Measurements from ENCODE around the gene CEP57L1.

DNA sequence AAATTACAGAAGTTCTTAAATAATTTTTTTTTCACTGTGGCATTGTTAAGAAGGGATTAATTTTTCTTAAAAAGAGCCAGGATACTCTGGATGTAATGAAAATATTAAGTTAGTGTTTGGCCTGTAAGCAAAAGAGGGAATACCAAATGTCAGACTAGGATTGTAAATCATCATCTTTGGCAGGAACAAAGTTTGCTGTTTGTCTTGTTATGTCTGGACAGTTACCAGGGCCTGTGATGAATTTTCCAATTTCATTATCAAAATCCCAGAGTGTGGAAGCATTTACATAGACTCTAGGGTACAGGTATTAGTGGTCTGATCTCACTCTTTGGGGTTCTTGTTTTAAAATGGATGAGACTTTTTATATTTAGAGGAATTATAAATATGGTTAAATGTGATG lies 26.1 kb downstream of the CEP57L1 start:
- TF ChIP-seq, protein P1, sequence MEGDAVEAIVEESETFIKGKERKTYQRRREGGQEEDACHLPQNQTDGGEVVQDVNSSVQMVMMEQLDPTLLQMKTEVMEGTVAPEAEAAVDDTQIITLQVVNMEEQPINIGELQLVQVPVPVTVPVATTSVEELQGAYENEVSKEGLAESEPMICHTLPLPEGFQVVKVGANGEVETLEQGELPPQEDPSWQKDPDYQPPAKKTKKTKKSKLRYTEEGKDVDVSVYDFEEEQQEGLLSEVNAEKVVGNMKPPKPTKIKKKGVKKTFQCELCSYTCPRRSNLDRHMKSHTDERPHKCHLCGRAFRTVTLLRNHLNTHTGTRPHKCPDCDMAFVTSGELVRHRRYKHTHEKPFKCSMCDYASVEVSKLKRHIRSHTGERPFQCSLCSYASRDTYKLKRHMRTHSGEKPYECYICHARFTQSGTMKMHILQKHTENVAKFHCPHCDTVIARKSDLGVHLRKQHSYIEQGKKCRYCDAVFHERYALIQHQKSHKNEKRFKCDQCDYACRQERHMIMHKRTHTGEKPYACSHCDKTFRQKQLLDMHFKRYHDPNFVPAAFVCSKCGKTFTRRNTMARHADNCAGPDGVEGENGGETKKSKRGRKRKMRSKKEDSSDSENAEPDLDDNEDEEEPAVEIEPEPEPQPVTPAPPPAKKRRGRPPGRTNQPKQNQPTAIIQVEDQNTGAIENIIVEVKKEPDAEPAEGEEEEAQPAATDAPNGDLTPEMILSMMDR (IDR thresholded peaks at IDR 0.05; ENCODE audit: insufficient read depth, low read depth, low read length) = no peak
- no peak for TF ChIP-seq EZH2 (IDR thresholded peaks at IDR 0.05; ENCODE audit: insufficient read depth, low read length)
